Stimulated activated CD4-positive, alpha-beta T cell treated with anti-CD3 and anti-CD28 coated beads, TNF-alpha, amount 100 ng/mL, for 1 hour (primary cell): Measurements from ENCODE around the gene THOC2.
"Not testable (repeated sequence)": the region's sequence is repeated elsewhere in the genome, so short reads cannot be mapped to it uniquely, and the experiment has no call there.

Experiments used
- DNase-seq, 3 donors: peaks; one replicate each; pipeline ENCODE4 v3.0.0-alpha.2; 2020; ENCODE audit warnings: low read depth in 3 of 3, low spot score in 1 of 3

Gene THOC2

DNA sequence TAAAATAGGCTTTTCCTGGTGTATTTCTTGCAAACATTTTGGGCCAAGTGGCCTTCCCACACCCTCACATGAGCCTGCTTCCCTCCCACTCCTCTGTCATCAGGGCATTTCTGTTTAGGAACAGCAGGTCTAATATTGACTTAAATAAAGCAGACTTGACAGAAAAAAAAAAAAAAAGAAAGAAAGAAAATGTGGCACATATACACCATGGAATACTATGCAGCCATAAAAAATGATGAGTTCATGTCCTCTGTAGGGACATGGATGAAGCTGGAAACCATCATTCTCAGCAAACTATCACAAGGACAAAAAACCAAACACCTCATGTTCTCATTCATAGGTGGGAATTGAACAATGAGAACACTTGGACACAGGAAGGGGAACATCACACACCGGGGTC, 2.3 kb upstream of the THOC2 start:
- DNase-seq, result not testable (repeated sequence)

DNA sequence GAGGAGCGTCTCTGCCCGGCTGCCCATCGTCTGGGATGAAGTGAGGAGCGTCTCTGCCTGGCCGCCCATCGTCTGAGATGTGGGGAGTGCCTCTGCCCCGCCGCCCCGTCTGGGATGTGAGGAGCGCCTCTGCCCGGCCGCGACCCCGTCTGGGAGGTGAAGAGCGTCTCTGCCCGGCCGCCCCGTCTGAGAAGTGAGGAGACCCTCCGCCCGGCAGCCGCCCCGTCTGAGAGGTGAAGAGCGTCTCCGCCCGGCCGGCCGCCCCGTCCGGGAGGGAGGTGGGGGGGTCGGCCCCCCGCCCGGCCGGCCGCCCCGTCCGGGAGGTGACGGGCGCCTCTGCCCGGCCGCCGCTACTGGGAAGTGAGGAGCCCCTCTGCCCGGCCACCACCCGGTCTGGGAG, 1.2 kb upstream of the THOC2 start:
- not testable (repeated sequence) for DNase-seq

DNA sequence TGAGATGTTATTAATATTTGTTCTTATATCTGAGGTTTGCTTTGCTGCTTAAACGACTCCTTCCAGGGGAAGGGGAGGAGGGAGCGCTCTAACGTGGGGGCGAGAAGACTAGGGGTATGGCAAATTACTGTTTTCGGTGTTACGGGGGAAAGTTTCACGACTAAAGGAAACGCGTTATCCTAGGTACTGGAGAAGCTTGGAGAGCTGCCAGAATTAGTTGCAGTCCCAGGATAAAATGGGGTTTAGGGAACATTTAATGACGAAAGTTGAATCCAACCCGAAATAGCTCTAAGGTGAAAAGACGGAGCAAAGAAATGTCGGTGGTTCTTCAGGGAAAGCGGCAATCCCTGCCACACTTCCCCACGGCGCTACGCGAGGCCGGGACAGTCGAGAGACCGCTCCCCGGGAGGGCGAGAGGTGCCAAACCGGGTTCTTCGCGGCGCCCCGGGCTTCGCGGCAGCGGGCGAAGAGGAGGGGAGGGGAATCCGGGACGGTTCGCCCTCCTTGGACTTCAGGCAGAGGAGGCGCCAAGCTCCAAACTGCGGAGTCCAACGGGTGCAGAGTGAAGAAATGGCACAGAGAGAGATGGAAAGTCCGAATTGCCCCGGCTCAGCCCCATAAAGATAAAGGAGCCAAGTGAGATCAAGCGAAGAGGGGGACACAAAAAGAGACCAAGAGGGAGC, 724 bp downstream of the THOC2 start:
- DNase-seq, result no peak

DNA sequence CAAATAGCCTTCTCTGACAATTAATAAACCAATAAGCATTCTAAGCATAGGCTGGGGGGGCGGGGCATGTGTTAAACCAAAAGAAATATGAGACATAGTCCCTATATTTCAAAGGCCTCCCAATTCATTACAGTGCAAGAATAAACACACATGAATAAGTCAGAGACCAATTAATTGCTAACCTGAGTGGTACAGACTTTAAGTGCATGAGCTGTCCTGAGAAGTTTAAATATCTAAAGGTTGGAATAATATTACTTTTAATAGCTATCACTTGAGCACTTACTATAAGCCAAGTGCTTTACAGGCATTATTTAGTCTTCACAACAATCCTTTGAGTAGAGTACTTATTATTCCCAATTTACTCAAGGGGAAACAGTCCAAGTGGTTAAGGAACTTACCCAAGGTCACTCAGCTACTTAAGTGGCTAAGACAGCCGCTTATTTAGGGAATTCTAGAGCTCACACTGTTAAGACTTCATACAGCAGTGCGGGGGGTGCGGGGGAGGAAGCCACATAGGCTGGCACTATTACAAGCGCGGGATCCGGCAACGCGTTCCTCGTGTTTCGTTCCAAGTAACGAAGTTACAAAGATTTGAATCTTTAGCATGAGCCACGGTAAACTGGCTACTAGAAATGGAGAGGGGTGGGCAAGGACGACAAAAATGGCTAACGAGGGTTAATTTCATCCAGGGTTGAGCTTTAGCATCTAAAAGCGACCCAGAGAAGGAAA, 1.4 kb downstream of the THOC2 start:
- no peak for DNase-seq

DNA sequence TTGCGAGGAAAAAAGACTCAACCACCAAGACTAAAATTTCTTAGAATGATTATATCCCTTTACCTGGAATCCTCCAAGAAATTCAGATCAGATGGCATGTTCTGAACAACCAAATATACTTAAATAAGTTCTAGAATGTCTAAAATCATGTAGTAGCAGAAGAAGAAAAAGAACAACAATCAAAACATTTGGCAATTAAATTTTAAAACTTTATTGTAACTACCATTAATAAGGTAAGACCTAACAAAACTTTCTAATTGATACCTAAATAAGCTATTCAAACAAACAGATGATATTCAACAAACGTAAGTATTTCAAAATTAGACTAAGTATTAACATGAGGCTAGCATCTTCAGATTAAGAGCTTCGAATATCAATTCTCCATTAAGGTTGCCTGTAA, 4.3 kb downstream of the THOC2 start:
- DNase-seq, result no peak

DNA sequence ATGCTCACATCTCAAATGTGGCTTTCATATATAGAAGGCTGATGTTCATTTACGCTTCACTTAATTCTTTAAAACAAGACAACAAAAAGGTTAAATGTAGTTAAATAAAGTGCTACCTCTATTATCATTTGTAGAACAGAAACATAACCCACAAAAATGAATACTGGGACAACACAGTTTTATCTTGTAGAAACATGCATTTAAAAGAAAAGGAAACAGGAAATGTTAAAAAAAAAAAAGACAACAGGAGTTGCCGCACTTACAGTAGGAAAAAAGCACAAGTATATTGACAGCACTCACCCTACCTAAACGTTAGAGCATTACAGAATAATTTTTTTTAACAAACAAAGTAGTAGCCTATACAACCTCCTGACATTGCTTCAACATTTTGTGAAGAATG, 4.8 kb downstream of the THOC2 start:
- DNase-seq, result no peak

DNA sequence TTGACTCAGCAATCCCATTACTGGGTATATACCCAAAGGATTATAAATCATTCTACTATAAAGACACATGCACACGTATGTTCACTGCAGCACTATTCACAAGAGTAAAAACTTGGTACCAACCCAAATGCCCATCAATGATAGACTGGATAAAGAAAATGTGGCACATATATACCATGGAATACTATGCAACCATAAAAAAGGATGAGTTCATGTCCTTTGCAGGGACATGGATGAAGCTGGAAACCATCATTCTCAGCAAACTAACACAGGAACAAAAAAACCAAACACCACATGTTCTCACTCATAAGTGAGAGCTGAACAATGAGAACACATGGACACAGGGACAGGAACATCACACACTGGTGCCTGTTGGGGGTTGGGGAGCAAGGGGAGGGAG, 10.7 kb downstream of the THOC2 start:
- not testable (repeated sequence) for DNase-seq

DNA sequence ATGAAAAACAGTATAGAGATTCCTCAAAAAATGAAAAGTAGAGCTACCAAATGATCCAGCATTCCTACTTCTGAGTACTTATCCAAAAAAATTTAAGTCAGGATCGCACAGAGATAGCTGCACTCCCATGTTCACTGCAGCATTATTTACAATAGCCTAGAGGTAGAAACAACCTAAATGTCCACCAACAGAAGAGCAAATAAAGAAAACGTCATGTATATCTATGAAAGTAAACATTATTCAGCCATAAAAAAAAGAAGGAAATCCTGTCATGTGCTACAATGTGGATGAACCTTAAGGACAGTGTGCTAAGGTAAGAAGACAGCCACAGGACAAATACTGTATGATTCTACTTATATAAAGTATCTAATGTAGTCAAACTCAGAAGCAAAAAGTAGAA, 12.4 kb downstream of the THOC2 start:
- no peak for DNase-seq

DNA sequence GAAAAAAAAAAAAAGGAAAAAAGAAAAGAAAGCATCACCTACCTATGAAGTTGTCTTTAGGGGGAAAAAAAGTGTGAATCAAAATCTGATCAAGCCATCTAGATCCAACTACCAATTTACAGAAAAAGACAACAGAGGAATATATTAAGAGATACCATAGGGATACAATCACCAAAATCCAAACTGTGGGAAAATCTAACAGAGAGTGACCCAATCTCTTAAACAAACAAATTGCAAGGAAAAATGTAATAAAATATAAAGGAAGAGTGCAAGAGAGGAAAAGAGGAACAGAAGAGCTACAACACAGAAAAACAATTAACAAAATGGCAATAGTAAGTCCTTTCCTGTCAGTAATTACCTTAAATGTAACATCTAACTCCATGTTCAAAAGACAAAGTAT, 19.0 kb downstream of the THOC2 start:
- DNase-seq, result no peak

DNA sequence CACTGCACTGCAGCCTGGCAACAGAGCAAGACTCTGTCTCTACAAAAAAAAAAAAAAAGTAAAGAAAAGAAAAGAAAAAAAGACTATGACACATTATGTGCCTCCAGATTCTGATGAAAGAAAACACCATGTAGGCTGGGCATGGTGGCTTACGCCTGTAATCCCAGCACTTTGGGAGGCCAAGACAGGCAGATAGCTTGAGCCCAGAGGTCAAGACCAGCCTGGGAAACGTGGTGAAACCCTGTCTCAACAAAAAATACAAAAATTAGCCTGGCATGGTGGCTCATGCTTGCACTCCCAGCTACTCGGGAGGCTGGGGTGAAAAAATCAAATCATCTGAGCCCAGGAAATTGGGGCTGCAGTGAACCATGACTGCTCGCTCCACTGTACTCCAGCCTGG, 19.4 kb downstream of the THOC2 start:
- DNase-seq, result no peak

DNA sequence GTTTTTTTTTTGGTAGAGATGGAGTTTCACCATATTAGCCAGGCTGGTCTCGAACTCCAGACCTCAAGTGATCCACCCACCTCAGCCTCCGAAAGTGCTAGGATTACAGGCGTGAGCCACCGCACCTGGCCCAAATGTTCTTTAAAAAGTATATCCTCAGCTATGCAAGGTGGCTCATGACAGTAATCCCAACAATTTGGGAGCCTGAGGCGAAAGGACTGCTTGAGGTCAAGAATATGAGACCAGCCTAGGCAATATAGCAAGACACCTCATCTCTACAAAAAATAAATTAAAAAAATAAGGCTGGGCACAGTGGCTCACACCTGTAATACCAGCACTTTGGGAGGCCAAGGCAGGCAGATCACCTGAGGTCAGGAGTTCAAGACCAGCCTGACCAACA, 21.7 kb downstream of the THOC2 start:
- not testable (repeated sequence) for DNase-seq

DNA sequence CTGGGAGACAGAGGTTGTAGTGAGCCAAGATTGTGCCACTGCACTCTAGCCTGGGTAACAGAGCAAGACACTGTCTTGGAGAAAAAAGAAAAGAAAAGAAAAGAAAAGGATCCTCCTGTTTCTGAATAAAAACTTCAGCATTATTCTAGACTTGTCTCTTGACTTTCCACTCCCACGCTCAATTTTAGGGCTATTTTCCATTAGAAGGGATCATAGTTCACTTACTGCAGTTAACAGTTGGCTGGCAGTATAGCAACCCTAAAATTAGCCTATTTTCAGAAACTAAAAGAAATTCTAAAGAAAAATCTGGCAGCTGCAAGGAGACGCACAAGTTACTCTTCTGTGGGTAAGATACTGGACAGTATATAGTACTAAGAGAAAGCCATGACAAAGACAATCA, 28.1 kb downstream of the THOC2 start:
- no peak for DNase-seq

DNA sequence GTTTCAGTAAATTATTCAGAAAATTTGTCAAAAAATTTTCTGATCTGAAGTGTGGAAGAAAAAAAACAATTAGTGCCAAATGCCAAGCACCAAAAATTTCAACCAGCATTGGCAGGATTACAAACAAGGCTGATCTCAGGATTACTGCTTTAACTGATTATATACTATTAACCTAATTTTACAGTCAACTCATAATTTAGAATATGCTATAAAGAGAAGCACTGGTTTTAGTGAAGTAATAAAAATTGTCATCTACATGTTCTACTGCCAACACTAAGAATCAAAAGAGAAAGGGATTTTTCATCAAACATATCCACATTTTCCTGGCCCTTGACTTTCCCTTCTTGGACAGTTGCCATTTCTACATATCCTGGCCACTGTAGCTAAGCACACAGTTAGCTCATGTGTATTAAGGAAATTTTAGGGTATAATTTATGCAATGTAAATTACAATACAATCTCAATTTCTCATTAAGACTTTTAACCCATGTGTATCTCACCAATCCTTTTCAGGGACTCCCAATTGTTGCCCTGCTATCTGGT, 33.8 kb downstream of the THOC2 start:
- no peak for DNase-seq

DNA sequence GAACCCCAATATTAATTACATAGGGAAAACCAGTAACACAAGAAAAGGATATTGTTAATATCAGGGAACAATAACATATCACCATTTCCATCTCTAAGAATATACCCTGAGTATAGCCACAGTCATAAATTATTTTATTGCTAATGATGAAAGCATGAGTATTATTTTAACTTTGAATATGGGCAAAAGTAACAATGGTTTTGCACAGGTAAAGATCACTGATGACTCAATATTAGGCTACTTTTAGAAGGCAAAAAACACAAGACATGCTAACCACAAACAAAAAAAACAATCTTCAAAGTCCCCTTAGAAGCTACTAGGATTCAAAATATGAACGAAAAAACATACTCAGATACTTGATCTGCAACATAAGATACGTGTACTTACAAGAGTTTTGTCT, 36.5 kb downstream of the THOC2 start:
- DNase-seq, result no peak

DNA sequence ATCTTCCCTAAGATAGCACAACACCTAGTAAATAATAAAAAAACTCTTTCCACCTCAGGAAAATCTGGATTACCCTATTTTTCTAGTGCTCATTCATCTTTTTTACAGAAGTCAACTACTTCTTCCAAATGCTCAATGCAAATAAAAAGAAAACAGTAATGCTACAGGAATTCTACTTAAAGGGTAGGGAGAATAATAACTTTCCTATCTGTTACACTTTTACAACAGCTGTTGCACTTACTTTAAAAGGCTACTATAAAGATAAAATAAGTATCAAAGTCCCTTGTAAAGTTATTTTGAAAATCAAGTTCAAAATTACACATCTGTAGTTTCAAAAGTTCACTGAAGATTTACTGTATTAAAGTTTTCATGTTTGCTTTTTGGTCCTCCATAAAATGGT, 37.6 kb downstream of the THOC2 start:
- no peak for DNase-seq

DNA sequence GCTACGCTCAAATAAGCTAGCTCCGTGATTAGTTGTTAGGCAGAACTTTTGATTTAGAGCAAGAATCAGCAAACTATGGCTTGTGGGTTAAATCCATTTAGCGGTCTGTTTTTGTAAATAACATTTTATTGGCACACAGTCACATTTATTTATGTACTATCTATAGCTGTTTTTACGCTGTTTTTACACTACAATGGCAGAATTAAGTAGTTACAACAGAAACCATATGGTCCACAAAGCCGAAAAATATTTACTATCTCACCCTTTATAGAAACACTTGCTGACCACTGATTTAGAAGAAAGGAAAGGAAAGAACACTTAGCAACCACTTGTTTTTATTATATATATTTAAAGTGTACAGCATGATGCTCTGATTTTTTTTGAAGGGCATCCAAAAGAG, 41.1 kb downstream of the THOC2 start:
- DNase-seq, result no peak

DNA sequence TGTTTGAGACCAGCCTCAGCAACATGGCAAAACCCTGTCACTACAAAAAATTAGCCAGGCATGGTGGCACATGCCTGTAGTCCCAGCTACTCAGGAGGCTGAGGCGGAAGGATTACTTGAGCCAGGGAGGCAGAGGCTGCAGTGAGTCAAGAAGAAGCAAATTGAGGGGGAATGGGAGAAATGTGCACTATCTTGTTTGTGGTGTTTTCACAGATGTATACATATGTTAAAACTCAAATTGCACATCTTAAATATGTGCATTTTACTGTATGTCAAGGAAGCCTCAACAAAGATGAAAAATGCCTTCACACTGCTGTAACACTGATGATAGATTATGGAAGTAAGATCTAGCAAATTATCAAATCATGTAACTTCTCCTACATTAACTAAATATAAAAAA, 44.3 kb downstream of the THOC2 start:
- DNase-seq, result no peak

DNA sequence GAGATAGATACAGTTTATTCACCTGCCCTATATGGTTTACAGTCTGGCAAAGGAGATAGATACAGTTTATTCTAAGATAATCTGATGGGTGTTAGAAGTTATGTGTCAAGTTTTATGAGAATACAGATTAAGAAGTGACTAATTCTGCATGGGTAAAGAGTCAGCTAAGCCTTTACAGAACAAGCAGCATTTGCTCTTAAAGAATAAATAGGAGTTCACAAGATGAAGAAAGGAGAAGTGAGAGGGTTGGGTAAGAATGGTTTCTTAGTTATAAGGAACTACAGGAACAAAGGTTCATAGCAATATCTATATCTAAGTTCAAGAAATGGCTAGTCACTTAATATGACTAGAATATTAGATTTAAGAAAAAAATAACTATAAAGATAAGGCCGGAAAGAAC, 47.6 kb downstream of the THOC2 start:
- no peak for DNase-seq

DNA sequence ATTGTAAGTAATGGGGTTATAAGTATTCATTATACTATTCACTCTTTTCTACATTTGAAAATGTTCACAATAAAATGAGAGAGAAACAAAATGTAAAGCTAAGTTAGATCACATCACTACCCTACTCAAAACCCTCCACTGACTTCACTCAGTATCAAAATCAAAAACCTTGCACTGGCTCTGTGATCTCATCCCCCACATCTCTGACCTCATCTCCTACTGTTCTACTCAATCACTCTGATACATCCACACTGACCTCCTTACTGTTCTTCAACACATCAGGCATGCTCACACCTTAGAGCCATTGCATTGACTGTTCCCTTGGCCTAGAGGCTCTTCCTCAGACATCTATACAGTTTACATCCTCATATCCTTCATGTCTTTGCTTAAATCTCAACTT, 50.7 kb downstream of the THOC2 start:
- DNase-seq, result no peak

DNA sequence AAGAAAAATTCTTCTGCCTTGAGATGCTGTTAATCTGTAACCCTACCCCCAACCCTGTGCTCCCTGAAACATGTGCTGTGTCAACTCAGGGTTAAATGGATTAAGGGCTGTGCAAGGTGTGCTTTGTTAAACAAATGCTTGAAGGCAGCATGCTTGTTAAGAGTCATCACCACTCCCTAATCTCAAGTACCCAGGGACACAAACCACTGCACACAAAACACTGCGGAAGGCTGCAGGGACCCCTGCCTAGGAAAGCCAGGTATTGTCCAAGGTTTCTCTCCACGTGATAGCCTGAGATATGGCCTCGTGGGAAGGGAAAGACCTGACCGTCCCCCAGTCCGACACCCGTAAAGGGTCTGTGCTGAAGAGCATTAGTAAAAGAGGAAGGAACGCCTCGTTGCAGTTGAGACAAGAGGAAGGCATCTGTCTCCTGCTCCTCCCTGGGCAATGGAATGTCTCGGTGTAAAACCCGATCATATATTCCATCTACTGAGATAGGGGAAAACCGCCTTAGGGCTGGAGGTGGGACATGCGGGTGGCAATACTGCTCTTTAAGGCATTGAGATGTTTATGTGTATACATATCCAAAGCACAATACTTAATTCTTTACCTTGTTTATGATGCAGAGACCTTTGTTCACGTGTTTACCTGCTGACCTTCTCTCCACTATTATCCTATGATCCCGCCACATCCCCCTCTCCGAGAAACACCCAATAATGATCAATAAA, 53.0 kb downstream of the THOC2 start:
- not testable (repeated sequence) for DNase-seq

DNA sequence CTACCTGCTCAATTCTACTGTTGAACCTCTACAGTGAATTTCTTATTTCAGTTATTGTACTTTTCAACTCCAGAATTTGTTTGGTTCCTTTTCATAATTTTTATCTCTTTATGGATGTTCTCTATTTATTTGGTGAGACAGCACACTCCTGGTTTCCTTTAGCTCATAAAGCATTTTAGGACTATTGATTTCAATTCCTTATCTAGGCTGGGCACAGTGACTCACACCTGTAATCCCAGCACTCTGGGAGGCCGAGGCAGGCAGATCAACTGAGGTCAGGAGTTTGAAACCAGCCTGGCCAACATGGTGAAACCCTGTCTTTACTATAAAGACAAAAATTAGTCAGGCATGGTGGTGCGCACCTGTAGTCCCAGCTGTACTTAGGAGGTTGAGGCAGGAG, 57.7 kb downstream of the THOC2 start:
- no peak for DNase-seq

DNA sequence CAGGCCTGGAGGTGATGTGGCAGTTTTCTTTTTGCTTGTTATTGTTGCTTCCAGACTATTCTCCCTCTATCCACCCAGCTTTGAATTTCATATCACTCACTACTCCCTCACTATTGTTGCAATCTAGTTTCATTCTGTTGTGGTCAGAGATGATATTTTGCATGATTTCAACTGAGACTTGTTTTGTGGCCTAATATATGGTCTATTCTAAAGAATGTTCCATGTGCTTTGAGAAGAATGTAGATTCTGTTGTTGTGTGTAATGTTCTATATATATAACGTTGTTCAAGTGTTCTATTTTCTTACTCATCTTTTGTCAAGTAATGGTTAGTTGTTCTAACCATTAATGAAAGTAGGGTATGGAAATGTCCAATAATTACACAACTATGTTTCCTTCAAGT, 59.0 kb downstream of the THOC2 start:
- no peak for DNase-seq
